RWPE2 (cell line): ENCODE results near the gene SLC15A4.
A peak's percentile ranks its signal among the peaks of the same experiment; 100 is the strongest.

Experiments used
- ATAC-seq: fragments of 200-7000 bp; cut with Tn5 transposase; 3 replicates; pipeline ENCODE4 v1.9.1; 2021; ENCODE audit warnings: low read depth
- DNase-seq: peaks from one replicate; pipeline ENCODE4 v3.0.0-alpha.2; 2020; ENCODE audit warnings: low spot score
- H3K27ac ChIP-seq: fragments of 450-650 bp; 2 replicates; pipeline ENCODE4 v1.5.1; 2017; ENCODE audit warnings: mild to moderate bottlenecking; ENCODE audit not compliant: poor library complexity, severe bottlenecking
- H3K27me3 ChIP-seq: fragments of 250-450 bp; sonication (Bioruptor Pico); 2 replicates; pipeline ENCODE4 v1.5.1; 2021; ENCODE audit warnings: mild to moderate bottlenecking, moderate library complexity; ENCODE audit not compliant: insufficient read depth, poor library complexity, severe bottlenecking
- H3K36me3 ChIP-seq: fragments of 250-450 bp; sonication (Bioruptor Pico); 2 replicates; pipeline ENCODE4 v1.5.1; 2020; ENCODE audit warnings: low read depth, mild to moderate bottlenecking, moderate library complexity
- H3K4me1 ChIP-seq: fragments of 250-450 bp; sonication (Bioruptor Pico); 2 replicates; pipeline ENCODE4 v1.5.1; 2021; ENCODE audit warnings: mild to moderate bottlenecking, moderate library complexity; ENCODE audit not compliant: insufficient read depth, poor library complexity, severe bottlenecking
- H3K4me3 ChIP-seq: fragments of 250-450 bp; sonication (Bioruptor Pico); 2 replicates; pipeline ENCODE4 v1.5.1; 2021; ENCODE audit warnings: mild to moderate bottlenecking, moderate library complexity; ENCODE audit not compliant: severe bottlenecking
- H3K9me3 ChIP-seq: fragments of 250-450 bp; sonication (Bioruptor Pico); 2 replicates; pipeline ENCODE4 v1.5.1; 2021; ENCODE audit warnings: mild to moderate bottlenecking, moderate library complexity; ENCODE audit not compliant: severe bottlenecking
- CTCF ChIP-seq: fragments of 450-650 bp; IDR thresholded peaks from one replicate; pipeline ENCODE4 v1.5.1; 2017; ENCODE audit warnings: mild to moderate bottlenecking, moderate library complexity; ENCODE audit not compliant: poor library complexity, severe bottlenecking

SLC15A4 gene

DNA sequence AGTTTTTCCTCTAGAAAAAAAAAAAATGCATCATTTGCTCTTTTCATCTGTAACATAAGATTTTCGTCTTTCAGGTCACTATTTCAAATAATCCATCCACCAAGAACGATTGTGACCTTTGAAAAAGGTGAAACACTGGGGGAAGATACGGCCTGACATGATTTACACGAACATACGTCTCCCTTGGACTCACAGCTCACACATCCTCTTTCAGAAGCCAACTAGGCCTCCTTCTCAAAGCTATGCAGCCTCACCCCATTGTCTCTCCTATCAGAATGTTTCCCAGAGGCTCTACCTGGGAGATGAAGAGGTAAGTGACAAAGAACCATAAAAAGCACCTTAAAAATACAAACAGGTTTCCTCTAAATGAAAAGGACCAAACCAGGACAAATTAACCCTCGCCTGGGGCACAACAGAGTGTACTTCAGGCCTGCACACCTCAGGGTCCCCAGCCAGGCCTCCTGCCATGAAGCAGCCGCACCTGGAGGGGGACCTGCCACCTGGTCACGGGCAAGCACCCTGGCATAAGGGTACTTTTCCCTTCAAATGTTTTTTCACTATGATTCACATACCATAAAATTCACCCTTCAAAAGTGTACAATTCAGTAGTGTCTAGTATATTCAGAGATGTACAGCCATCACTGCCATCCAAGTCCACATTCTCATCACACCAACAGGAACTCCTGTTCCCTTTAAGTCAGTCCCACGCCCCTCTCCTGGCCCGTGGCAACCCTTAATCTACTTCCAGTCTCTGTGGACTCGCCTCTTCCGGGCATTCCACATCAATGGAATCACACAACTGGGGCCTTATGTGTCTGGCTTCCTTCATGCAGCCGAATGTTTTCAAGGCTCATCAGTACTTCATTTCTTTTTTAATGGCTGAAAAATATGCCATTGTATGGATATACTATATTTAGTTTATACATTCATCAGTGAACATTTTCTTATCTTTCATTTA is 5.4 kb downstream of the SLC15A4 start:
- TF ChIP-seq CTCF, result no peak
- Histone ChIP-seq H3K4me1 (peaks cover 25% of the 10 kb centered on the region), H3K36me3 (peaks cover 45% of the 10 kb centered on the region), H3K9me3 (no peaks in the 10 kb centered on the region), H3K27me3 (no peaks in the 10 kb centered on the region), H3K27ac (peak overlapping the region; percentile 22), H3K4me3 (no peak overlapping the region)
- ATAC-seq, result peak; percentile 59
- DNase-seq, result no peak

DNA sequence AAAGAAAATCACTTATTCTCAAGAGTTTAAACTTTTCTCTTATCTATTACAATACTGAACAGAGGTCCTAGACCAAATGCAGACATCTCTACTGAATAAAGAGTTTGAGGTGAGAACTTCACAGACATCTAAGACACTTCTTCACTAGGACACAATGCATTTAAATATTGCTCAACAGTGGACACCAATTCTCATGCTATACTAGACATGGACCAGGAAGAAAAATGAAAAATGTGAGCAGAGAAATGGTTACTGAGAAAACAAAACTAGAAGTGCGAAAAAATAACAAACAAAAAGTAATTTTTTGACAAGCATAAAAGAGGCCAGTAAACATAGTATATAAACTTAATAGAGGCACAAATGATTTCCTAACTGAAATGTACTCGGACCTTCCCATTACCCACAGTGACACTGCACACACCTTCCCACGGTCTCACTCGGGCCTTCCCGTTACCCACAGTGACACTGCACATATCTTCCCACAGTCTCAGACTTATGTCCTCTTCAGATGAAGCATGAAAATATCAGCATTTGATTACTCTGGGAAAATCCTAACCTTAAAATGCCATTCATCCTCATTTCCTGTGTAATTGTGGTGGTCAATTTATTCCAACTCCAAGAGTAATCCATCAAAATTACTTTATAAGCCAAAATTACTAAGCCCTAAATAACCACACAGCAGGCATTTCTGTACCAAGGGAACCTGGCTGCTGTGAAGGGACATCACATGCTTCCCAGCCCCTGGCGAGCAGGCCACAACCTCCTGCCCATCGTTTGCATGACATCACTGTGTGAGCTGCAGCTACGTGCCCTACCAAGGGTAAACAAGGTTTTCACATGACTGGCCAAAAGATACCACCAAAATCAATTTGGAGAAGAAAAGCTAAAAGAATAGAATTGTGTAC is 6.4 kb downstream of the SLC15A4 start:
- DNase-seq (no peak), ATAC-seq (no peak)
- H3K36me3 ChIP-seq, result peaks cover 53% of the 10 kb centered on the region
- H3K4me1 ChIP-seq, result peaks cover 23% of the 10 kb centered on the region
- H3K27me3 ChIP-seq, result no peaks in the 10 kb centered on the region
- peak overlapping the region; percentile 14 for H3K27ac ChIP-seq
- no peaks in the 10 kb centered on the region for H3K9me3 ChIP-seq
- TF ChIP-seq CTCF, result no peak
- H3K4me3 ChIP-seq, result no peak overlapping the region

DNA sequence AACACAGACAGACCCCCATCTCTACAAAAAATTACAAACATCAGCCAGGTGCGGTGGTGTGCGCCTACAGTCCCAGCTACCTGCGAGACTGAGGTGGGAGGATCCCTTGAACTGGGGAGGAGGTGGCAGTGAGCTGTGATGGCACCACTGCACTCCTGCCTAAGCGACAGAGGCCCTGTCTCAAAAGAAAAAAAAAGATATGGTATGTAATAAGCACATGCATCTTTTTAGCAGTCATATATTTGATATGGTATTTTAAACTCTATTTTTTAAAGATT is 7.2 kb downstream of the SLC15A4 start:
- Histone ChIP-seq H3K27me3 (no peaks in the 10 kb centered on the region), H3K27ac (no peak overlapping the region), H3K4me3 (no peak overlapping the region), H3K9me3 (no peaks in the 10 kb centered on the region), H3K4me1 (peaks cover 18% of the 10 kb centered on the region), H3K36me3 (peaks cover 58% of the 10 kb centered on the region)
- ATAC-seq, result no peak
- DNase-seq, result no peak
- no peak for TF ChIP-seq CTCF

- H3K36me3 ChIP-seq, result peaks cover 58% of the 10 kb centered on the region
- peaks cover 18% of the 10 kb centered on the region for H3K4me1 ChIP-seq
- no peak overlapping the region for H3K27ac ChIP-seq
- no peak for TF ChIP-seq CTCF
- H3K27me3 ChIP-seq, result no peaks in the 10 kb centered on the region
- no peak for ATAC-seq
- DNase-seq, result no peak
- no peaks in the 10 kb centered on the region for H3K9me3 ChIP-seq
- no peak overlapping the region for H3K4me3 ChIP-seq
These were observed 7.7 kb downstream of the SLC15A4 start for GRCh38 chr12:128815779-128816642.
